Lung (tissue), 12 donors: ENCODE measurements around the gene EXOC2. TPM values are rescaled to one million over a fixed set of nuclear protein-coding genes. Genes with fewer than 3 reads are reported as not detected.

Experiments
- ATAC-seq: fragments of 200-7000 bp; cut with Tn5 transposase; one replicate; pipeline ENCODE4 v1.9.1; 2020; ENCODE audit warnings: moderate number of reproducible peaks; ENCODE audit not compliant: insufficient read depth, low FRiP score
- DNase-seq, 3 donors: peaks; one replicate each; pipeline ENCODE4 v3.0.0-alpha.2; 2013 to 2017
- H3K27ac ChIP-seq, 2 donors: one replicate each; pipeline ENCODE4 v1.5.1; 2013; ENCODE audit warnings: mild to moderate bottlenecking in 2 of 2, moderate library complexity in 2 of 2, control low read depth in 1 of 2, inconsistent platforms in 1 of 2, low read depth in 1 of 2, low read length in 1 of 2
- H3K27me3 ChIP-seq, 3 donors: one replicate each; pipeline ENCODE4 v1.5.1; 2013; ENCODE audit warnings: low read length in 2 of 3; ENCODE audit not compliant: control insufficient read depth in 3 of 3, insufficient read depth in 3 of 3
- H3K36me3 ChIP-seq, 4 donors: one replicate each; pipeline ENCODE4 v1.5.1; 2013; ENCODE audit warnings: low read length in 4 of 4, mild to moderate bottlenecking in 1 of 4, moderate library complexity in 1 of 4; ENCODE audit not compliant: control insufficient read depth in 4 of 4, insufficient read depth in 4 of 4
- H3K4me1 ChIP-seq, 5 donors: one replicate each; pipeline ENCODE4 v1.5.1; 2013; ENCODE audit warnings: low read length in 5 of 5, mild to moderate bottlenecking in 2 of 5, moderate library complexity in 1 of 5; ENCODE audit not compliant: control insufficient read depth in 5 of 5, insufficient read depth in 5 of 5
- H3K4me3 ChIP-seq: one replicate; pipeline ENCODE4 v1.5.1; 2013; ENCODE audit warnings: mild to moderate bottlenecking, control low read depth, moderate library complexity
- H3K9ac ChIP-seq, 2 donors: one replicate each; pipeline ENCODE4 v1.5.1; 2013; ENCODE audit warnings: low read length in 2 of 2, control low read depth in 1 of 2; ENCODE audit not compliant: insufficient read depth in 1 of 2
- H3K9me3 ChIP-seq, 4 donors: one replicate each; pipeline ENCODE4 v1.5.1; 2013; ENCODE audit warnings: low read length in 3 of 4, mild to moderate bottlenecking in 1 of 4, moderate library complexity in 1 of 4; ENCODE audit not compliant: control insufficient read depth in 4 of 4, insufficient read depth in 3 of 4
- CTCF ChIP-seq: IDR thresholded peaks from 2 replicates; pipeline ENCODE4 v1.5.1; 2012; ENCODE audit warnings: mild to moderate bottlenecking; ENCODE audit errors: control extremely low read depth, extremely low read depth
- WGBS, 2 donors: extraction: QIAGEN DNeasy Blood & Tissue Kit; methylation state at CpG; one replicate each; pipeline ENCODE4 v1.1.7; 2013; 5-methylcytosine and 5-hydroxymethylcytosine counted together
- polyA plus RNA-seq, 2 donors: library from polyadenylated mRNA; stranded (reverse); fragments of 200-250 nt; gene quantifications; one replicate each; pipeline ENCODE4 v1.2.1, GENCODE V29; 2013
- total RNA-seq, 2 donors: library from RNA; depleted of rRNA in 1 of 2; stranded (reverse); fragments of >200 nt in 1 of 2; gene quantifications; one replicate each; pipeline ENCODE4 v1.2.1, GENCODE V29; 2014 to 2021
- donor health status: control.
- donor health status: control.
- donor health status: Bipolar disorder and iron deficiency.
- donor health status: healthy.
- donor health status: DM: yes; HTN: yes; CAD: no.

Gene EXOC2
- total and polyA plus RNA-seq, 4 donors, result 6.3 to 33.0 (median 12.8) TPM

- no peak overlapping the region for H3K9ac ChIP-seq
- H3K27ac ChIP-seq, result no peak overlapping the region
- peak; percentile 6 for ATAC-seq
- H3K9me3 ChIP-seq, result peaks cover 0 to 6% (median 2%) of the 10 kb centered on the region in 4 donors
- TF ChIP-seq CTCF, result no peak
- no peak for DNase-seq
- H3K27me3 ChIP-seq, result no peaks in the 10 kb centered on the region
- WGBS, 2 donors, result 91 to 95% methylated on average over 12 of the region's 12 CpGs
- H3K36me3 ChIP-seq, result peaks cover 0 to 9% (median 3%) of the 10 kb centered on the region in 4 donors
- peaks cover 0 to 2% (median 0%) of the 10 kb centered on the region in 5 donors for H3K4me1 ChIP-seq
- no peak overlapping the region for H3K4me3 ChIP-seq
Measured at GRCh38 chr6:514396-514978, 178.5 kb downstream of the EXOC2 start.

- ATAC-seq, result no peak
- Histone ChIP-seq H3K36me3 (peaks cover 0 to 9% (median 3%) of the 10 kb centered on the region in 4 donors), H3K4me3 (no peak overlapping the region), H3K4me1 (peaks cover 0 to 2% (median 0%) of the 10 kb centered on the region in 5 donors), H3K27me3 (no peaks in the 10 kb centered on the region), H3K27ac (no peak overlapping the region), H3K9ac (no peak overlapping the region), H3K9me3 (peaks cover 0 to 6% (median 2%) of the 10 kb centered on the region in 4 donors)
- TF ChIP-seq CTCF, result no peak
- 71 to 94% methylated on average over 3 of the region's 3 CpGs for WGBS, 2 donors
- no peak for DNase-seq
Measured at GRCh38 chr6:513961-514360, 179.0 kb downstream of the EXOC2 start.

- H3K27me3 ChIP-seq, result no peaks in the 10 kb centered on the region
- ATAC-seq (no peak), DNase-seq (no peak)
- no peak overlapping the region for H3K9ac ChIP-seq
- no peak for TF ChIP-seq CTCF
- H3K4me1 ChIP-seq, result peaks cover 0 to 2% (median 0%) of the 10 kb centered on the region in 5 donors
- H3K27ac ChIP-seq, result no peak overlapping the region
- no peak overlapping the region for H3K4me3 ChIP-seq
- peaks cover 0 to 6% (median 2%) of the 10 kb centered on the region in 4 donors for H3K9me3 ChIP-seq
- WGBS, 2 donors, result 94 to 97% methylated on average over 15 of the region's 15 CpGs
- peaks cover 0 to 9% (median 3%) of the 10 kb centered on the region in 4 donors for H3K36me3 ChIP-seq
Measured at GRCh38 chr6:513058-513457, 179.9 kb downstream of the EXOC2 start.
